ENCODE measurements around the gene CCDC57. TPM values are rescaled to one million over a fixed set of nuclear protein-coding genes. Genes with fewer than 3 reads are reported as not detected.
"Not testable (repeated sequence)": the region's sequence is repeated elsewhere in the genome, so short reads cannot be mapped to it uniquely, and the experiment has no call there.

CCDC57 gene
- total RNA-seq, 1 experiment from 2014 or later = 8.4 TPM

DNA sequence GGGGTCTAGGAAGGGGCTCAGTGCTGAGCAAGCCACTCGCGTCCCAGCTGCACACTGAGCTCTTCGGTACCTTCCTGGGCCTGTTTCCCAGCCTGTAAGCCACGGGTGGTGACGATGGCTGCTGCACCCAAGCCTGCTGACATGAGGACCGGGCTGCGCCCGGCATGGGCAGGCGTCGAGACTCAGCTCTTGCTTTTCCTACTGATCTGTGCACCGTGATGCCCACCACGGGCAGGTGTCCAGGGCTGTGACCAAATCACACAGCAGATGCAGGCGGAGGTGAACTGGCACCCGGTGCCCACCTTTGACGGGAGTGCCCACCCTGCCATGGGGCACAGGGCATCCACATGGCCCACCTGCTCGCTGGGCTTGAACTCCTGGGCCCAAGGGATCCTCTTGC is 17.9 kb downstream of the CCDC57 start:
- DNase-seq (ENCODE audit: low read depth) = no peak
- in situ Hi-C loops (cut with HindIII; ENCODE audit: low pct_unique_long_range_greater_than_20kb, low sequenced_read_pairs) = no loop called here

DNA sequence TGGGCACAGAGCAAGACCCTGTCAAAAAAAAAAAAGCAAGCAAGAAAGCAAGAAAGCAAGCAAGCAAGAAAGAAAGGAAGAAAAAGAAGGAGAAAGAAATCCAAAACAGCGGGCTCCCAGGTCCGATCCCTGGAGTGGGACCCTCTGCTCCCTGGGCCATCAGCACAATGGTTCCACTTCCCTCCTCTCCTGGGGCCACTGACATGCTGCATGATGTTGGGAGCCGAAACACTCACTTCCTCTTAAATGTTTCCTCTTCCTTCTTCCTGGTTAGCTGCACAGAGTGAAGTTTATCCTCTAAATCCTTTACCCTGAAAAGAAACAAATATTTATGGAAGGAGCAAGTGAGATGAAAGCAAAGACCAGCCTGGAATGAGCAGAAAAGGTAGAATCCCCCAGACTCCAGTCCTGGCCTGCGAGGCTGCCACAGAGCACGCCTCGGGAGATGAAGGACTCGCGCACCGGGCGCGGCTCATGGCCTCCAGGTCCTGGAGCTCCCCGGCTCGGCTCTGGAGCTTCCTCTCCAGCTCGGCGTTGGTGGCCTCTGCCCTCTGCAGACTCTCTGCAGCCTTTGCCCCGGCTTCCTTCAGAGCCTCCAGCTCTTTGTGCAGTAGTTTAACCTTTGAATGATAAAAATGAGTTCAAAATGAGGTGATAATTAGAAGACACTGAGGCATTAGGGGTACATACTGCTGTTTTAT is 19.0 kb downstream of the CCDC57 start:
- in situ Hi-C loops (cut with HindIII; ENCODE audit: low pct_unique_long_range_greater_than_20kb, low sequenced_read_pairs) = no loop called here
- no peak for DNase-seq (ENCODE audit: low read depth)

DNA sequence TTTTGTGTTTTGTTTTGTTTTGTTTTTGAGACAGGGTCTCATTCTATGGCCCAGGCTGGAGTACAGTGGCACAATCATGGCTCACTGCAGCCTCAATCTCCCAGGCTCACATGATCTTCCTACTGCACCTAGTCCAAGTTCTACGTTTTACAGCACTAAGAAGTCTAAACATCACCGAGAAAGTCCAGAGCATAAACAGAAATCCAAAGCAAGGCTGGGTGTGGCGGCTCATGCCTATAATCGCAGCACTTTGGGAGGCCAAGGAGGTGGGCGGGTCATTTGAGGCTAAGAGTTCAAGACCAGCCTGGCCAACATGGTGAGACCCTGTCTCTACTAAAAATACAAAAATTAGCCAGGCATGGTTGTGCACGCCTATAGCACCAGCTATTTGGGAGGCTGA is 19.6 kb downstream of the CCDC57 start:
- in situ Hi-C loops (cut with HindIII; ENCODE audit: low pct_unique_long_range_greater_than_20kb, low sequenced_read_pairs) = not testable (repeated sequence)

DNA sequence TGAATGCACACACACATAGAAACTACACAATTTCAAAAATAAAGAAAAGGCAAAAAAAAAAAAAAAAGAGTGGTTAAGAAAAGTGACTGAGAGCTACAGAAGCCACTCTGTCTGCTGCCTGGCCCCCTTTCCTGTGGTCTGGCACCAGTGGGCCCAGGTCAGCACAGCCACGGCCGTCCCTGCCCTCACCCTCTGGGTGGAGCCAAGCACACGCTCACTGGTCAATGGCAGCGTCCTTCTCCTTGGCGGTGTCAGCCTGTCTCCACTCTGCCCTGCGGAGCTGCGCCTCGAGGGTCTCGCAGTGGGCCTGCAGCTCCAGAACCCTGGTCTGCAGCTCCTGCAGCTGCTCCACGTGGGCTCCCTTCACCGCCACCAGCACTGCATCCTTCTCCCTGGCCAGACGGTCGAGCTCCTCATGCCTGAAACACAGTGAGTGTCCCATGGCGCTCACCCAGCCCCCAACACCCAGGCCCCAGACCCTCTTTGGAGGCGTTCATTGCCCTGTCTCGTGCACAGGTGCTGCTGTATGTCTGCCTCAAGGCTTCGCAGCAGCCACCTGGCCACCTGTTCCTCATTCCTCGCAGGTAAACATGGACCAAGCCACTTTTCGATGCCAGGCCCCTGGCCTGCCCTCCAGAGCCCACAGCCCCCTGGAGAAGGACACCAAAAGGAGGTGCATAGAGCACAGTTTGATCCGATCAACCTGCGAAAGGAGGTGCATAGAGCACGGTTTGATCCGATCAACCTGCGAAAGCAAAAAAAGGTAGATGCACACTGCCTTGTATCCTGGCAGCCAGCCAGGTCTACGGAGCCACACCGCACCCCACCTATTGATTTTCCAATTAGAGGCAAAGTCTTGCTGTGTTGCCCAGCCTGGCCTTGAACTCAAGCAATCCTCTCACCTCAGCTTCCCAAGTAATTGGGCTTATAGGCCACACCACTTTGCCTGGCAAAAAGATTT is 24.4 kb downstream of the CCDC57 start:
- DNase-seq (ENCODE audit: low read depth) = no peak
- in situ Hi-C loops (cut with HindIII; ENCODE audit: low pct_unique_long_range_greater_than_20kb, low sequenced_read_pairs) = no loop called here

More for the DNA sequence above, 19.6 kb downstream of the CCDC57 start:
- not testable (repeated sequence) for DNase-seq (ENCODE audit: low read depth)

DNA sequence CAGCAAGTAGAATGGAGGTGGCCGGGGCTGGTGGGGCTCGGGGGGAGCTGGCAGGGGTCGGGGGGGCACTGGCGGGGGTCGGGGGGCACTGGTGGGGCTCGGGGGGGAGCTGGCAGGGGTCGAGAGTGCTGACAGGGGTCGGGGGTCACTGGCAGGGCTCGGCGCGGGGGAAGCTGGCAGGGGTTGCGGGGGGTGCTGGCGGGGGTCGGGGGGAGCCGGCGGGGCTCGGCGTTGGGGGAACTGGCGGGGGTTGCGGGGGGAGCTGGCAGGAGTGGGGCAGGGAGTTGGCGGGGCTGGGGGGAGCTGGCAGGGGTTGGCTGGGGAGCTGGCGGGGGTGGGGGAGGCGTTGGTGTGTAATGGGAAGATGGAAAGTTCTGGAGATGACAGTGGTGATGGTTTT is 25.1 kb downstream of the CCDC57 start:
- in situ Hi-C loops (cut with HindIII; ENCODE audit: low pct_unique_long_range_greater_than_20kb, low sequenced_read_pairs) = no loop called here

DNA sequence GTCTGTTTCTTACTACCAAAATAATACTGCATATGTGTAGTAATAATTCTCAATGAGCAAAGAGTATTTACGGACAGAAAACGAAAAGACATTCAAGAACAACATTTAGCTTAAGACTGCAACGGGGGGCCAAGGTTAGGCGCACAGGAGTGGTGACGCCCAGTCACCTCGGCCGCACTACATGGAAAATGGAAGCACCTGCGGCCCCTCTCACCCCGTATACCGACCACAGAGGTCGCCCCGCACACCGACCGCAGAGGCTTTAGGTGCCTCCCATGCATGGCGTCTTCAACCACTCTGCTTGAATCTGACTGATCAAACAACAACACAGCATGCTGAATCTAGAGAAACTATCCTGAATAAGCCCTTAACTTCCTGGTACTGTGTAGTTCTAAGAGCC is 26.4 kb downstream of the CCDC57 start:
- no peak for DNase-seq (ENCODE audit: low read depth)
- in situ Hi-C loops (cut with HindIII; ENCODE audit: low pct_unique_long_range_greater_than_20kb, low sequenced_read_pairs) = no loop called here

More for the DNA sequence above, 25.1 kb downstream of the CCDC57 start:
- DNase-seq (ENCODE audit: low read depth) = no peak

DNA sequence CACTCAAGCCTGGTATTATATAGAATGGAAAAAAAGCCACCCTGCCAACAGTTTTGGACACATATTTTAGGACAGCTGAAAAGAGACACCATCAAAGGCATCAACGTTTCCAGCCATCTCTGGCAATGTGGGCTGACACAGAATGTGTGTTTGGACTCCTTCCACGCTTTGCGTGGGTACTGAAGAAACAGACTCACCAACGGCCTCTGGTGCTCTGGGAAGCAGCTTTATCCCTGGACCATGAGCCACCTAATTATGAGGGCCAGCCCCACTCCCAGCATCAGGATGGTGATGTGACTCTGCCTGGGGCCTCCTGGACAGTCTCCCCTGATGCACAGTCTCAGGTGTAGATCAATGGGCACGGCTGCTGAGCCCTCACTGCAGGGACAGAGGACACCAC is 27.9 kb downstream of the CCDC57 start:
- in situ Hi-C loops (cut with HindIII; ENCODE audit: low pct_unique_long_range_greater_than_20kb, low sequenced_read_pairs) = no loop called here
- DNase-seq (ENCODE audit: low read depth) = no peak

DNA sequence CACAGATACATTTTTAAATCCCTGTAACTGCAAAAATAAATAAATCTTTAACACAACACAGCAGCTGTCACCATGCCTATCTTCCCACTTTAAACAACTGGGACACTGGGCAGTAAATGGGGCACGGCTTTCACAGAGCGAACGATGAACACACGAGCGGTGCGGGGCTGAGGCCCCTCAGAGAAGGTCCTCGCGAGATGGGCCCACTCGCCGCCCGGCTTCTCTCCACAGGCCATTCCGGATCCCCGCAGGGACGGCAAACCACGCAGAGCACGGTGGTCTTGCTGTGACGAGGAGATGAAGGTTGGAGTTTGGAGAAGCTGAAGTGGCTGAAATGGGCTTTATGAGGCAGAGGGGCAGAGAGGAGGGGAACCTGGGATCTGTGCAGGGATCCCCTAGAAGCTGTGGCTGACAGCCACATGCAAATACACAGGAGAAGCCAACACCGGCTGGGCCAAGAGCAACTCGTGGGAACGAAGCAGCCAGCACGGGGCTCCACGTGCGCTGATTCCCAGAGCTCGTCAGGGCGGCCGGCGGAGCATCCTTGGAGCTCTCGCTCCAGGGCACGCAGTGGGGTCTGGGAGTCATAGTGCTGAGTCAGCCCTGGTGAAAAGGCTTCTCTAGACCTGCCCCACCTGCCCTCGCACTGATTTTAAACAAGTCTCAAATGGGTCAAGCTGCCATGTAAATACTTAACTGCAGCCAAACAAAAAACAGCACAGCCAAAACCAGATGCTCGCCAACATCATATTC is 31.7 kb downstream of the CCDC57 start:
- in situ Hi-C loops (cut with HindIII; ENCODE audit: low pct_unique_long_range_greater_than_20kb, low sequenced_read_pairs) = no loop called here
- no peak for DNase-seq (ENCODE audit: low read depth)

DNA sequence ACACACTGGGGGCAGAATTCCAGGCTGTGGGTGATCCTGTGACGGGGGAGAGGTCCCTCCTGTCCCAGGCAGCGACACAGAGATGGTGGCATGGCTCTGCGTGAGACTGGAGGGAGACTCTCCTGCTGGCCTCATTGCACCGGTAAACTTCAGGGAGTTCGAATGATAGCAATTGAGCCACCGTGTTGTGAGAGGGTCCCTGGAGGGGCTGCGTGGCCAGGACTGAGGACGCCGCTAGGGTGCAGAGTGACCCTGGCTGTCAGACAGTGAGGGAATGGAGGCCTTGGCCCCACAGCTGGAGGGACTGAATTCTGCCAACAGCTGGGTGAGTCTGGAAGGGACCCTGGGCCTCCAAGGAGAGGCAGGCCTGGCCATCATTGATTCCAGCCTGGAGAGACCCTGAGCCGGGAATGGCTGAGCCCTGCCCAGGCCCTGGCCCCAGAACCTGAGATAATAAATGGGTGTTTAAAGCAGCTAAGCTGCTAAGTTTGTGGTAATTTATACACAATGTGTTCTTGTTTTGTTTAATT is 32.6 kb downstream of the CCDC57 start:
- in situ Hi-C loops (cut with HindIII; ENCODE audit: low pct_unique_long_range_greater_than_20kb, low sequenced_read_pairs) = no loop called here
- DNase-seq (ENCODE audit: low read depth) = no peak

DNA sequence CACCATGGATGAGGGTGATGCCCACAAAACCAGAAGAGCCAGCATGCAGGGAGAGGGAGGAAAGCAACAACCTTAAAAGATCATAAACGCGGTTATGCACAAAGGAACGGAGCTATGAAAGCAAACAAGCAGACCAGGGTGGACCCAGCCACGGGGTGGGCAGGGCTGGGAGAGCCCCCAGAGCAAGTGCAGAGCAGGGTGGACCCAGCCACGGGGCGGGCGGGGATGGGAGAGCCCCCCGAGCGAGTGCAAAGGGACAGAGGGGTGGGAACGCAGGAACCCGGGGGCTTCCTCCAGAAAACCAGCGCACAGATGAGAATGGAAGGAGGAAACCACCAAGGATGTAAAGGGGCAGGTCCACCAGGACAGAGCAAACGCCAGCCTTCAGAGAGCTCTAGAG is 33.2 kb downstream of the CCDC57 start:
- no peak for DNase-seq (ENCODE audit: low read depth)
- in situ Hi-C loops (cut with HindIII; ENCODE audit: low pct_unique_long_range_greater_than_20kb, low sequenced_read_pairs) = no loop called here

DNA sequence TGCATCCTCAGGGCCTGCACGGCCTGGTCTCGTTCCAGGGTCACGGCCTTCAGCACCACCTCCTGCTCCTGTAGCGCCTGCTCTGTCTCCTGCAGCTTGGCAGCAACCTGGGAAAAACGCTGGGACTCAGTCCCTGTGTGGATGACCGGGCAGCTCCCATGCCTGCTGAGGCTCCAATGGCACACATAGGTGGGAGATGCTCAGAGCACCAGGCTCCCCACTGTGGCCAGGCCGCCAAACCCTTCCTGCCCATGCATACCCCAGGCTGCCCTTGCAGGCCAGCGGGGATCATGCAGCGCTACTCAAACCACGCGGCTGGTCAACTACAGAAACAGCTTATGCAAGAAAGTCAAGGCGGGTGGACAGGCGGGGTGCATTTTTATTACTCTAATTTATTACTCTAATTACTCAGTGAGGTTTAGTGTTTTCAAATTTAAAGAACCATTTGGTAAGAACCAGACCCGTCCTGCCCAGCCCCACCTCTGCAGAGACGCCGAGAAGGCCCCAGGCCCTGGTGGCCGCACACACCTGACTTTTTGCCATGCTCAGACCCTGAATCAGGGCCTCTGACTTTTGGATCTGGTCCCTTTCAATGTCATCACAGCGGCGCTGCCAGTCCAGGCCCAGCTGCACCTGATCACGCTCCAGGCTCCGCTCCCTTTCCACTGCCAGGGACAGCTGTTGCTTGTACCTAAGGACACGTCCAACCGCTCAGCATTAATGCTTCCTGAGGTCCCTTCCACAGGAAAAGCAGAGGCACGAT is 34.0 kb downstream of the CCDC57 start:
- in situ Hi-C loops (cut with HindIII; ENCODE audit: low pct_unique_long_range_greater_than_20kb, low sequenced_read_pairs) = no loop called here

DNA sequence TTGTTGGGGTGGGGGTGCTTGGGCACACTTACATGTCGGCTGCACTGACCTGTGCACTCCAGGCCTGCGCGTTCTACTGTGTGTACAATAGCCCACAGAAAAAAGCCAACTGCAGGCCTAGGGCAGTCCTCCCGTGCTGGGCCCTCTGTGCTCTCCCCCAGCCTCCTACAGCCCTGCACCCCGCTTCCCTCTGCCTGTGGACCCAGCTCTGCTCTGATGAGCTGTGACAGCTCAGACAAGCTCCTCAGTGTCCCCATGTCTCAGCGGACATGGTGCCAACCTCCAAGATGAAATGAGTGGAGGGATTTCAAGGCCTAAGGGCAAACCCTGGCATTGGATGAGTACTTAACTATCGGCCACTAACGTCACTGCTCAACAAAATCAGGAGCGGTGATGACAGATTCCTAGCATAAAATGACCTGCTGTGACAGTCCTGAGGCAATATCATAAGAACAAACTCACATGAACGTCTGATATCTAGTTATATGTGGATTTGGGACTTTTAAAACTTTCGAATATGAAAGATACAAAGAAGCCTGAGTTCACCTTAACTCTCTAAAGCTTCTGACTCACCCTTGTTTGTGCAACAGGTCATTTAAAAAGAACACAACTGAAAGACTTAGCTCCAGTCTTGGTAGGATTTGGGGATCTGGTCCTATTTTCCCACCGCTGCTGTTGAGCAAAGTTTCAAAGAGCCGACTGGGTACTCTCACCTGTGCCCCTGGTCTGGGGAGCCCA is 34.7 kb downstream of the CCDC57 start:
- in situ Hi-C loops (cut with HindIII; ENCODE audit: low pct_unique_long_range_greater_than_20kb, low sequenced_read_pairs) = no loop called here

More for the DNA sequence above, 34.0 kb downstream of the CCDC57 start:
- no peak for DNase-seq (ENCODE audit: low read depth)

DNA sequence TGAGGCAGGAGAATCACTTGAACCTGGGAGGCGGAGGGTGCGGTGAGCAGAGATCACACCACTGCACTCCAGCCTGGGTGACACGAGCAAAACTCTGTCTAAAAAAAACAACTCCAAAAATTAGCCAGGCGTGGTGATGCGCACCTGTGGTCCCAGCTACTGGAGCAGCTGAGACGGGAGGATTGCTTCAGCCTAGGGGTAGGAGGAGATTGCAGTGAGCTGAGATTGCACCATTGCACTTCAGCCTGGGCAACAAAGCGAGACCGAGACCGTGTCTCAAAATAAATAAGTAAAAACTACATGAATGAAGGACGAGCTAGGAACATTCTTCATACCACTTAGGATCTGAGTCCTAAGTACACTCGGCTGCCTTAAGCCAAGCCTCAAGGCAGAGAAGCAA is 35.4 kb downstream of the CCDC57 start:
- in situ Hi-C loops (cut with HindIII; ENCODE audit: low pct_unique_long_range_greater_than_20kb, low sequenced_read_pairs) = no loop called here
- no peak for DNase-seq (ENCODE audit: low read depth)

More for the DNA sequence above, 34.7 kb downstream of the CCDC57 start:
- DNase-seq (ENCODE audit: low read depth) = no peak

DNA sequence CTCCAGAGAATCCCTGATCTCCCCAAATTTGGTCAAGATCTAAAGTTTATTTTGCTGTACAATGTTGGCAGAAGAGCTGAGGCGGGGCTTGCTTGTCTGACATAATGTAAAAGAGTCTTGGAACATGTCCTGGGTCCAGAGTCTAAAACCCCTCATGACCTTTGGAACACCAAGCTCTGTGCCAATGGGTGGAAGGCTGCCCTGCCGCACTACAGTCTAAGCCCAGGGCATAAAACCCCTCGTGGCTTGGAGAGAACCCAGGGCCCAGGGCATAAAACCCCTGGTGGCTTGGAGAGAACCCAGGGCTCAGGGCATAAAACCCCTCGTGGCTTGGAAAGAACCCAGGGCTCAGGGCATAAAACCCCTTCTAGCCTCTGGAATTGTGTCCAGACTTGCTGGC is 36.7 kb downstream of the CCDC57 start:
- no peak for DNase-seq (ENCODE audit: low read depth)
- in situ Hi-C loops (cut with HindIII; ENCODE audit: low pct_unique_long_range_greater_than_20kb, low sequenced_read_pairs) = no loop called here

DNA sequence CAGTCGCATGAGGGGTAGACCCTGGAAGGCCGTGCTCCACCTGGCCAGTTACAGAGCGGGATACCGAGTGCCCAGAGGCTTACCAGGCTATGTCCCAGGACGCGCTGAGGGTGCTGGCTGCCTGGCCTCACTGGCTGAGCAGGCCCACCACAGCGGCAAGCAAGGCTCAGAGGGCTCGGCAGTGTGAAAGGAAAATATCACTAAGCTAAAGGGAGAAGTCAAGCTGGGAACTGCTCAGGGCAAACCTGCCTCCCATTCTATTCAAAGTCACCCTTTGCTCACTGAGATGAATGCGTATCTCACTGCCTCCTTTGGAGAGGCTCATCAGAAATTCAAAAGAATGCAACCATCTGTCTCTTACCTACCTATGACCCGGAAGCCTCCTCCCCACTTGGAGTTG is 37.4 kb downstream of the CCDC57 start:
- in situ Hi-C loops (cut with HindIII; ENCODE audit: low pct_unique_long_range_greater_than_20kb, low sequenced_read_pairs) = no loop called here
- no peak for DNase-seq (ENCODE audit: low read depth)

DNA sequence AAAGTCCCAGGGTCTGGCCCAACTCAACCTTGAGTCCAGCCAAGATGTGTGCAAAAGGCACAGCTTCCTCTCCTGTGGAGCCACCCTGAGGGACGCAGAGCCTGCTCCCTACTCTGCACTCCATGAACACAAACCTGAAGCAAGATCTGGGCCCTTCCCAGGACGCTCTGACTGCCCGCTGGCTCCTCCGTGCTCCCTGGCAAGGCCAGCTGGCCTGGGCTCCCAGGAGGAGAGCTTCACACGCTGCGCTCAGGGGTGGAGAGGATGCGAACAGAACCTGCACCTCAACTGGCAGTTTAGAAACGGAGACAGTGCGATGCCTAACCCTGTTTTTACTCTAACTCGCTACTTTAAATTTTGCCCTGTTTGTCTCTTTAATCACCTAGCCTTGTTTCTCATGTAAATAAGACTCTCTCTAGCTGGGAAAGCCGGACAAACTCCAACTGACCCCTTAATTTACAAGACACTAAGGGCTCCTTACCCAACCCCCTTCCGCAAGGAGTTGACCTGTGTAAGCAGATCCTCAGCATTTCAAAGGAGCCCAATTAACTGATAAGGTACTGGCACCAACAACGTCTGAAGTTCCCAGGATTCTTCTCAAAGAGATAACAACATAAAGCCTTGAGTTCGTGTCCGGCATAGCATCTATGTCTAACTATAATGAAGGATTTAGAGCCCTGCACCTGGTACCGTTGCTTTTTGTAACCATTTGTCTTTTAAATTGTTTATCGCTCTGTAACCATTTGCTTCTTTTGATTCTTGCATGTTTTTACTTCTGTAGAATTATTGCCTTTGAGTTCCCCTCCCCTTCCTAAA is 38.4 kb downstream of the CCDC57 start:
- in situ Hi-C loops (cut with HindIII; ENCODE audit: low pct_unique_long_range_greater_than_20kb, low sequenced_read_pairs); DNase-seq (ENCODE audit: low read depth): not testable (repeated sequence)
